ENCODE data around the gene CENPB. TPM values are rescaled to one million over a fixed set of nuclear protein-coding genes. Genes with fewer than 3 reads are reported as not detected.

The CENPB gene
- total and polyA plus RNA-seq, 10 of the 15 experiments (the other 5 are each of a cell fraction or from before 2014, with no cell fraction given) = 0.16 to 71.2 (median 14.0) TPM

- H3K79me2 ChIP-seq (ENCODE audit: control insufficient read depth, insufficient read depth, low read length) = no peaks in the 10 kb centered on the region
- ChIA-PET CTCF (interaction anchor here (0.9 to 1.1 kb wide), 4 partner anchors 8 to 32 kb away, joined by 3 to 7 read pairs (median 3); no protein-coding TSS in a partner anchor), POLR2A (no interaction called here), RAD21 (ENCODE audit: unreplicated experiment) (no interaction called here), SMC1A (ENCODE audit: uncharacterized antibody, unreplicated experiment) (no interaction called here)
- no peaks in the 10 kb centered on the region for H3K9me3 ChIP-seq (replicated peaks; ENCODE audit: control insufficient read depth, insufficient read depth, low read length)
- H3K27ac ChIP-seq (ENCODE audit: control insufficient read depth, insufficient read depth) = no peak overlapping the region
- DNase-seq (ENCODE audit: low read depth, low spot score) (no peak), ATAC-seq (no peak), FAIRE-seq (no peak)
- WGBS (ENCODE audit: insufficient coverage, insufficient replicate concordance, low lambda C conversion rate, missing lambda C conversion rate) = 19% methylated on average over 7 of the region's 7 CpGs
- H4K20me1 ChIP-seq (ENCODE audit: control insufficient read depth, insufficient read depth) = no peaks in the 10 kb centered on the region
- H3K4me3 ChIP-seq = no peak overlapping the region
- no peaks in the 10 kb centered on the region for H3K27me3 ChIP-seq (replicated peaks in 1 of 2; ENCODE audit: control insufficient read depth in 2 of 2, insufficient read depth in 2 of 2, low read length in 1 of 2)
- no peak overlapping the region for H3K4me2 ChIP-seq (ENCODE audit: control insufficient read depth, insufficient read depth)
- no peaks in the 10 kb centered on the region for H3K36me3 ChIP-seq (ENCODE audit: control insufficient read depth in 2 of 2, insufficient read depth in 2 of 2, low read length in 1 of 2)
- intact Hi-C loops (cut with micrococcal nuclease; ENCODE audit: unreplicated experiment) = no loop called here
- TF ChIP-seq RFX5 (IDR thresholded peaks at IDR 0.05; ENCODE audit: low read depth, low read length) = no peak
- TF ChIP-seq SREBF2 (IDR thresholded peaks at IDR 0.05; ENCODE audit: low read length) = no peak
- TF ChIP-seq NRF1 (conservative IDR thresholded peaks at IDR 0.05; ENCODE audit: low read depth, low read length) = no peak
- no peak for TF ChIP-seq SMAD1 (IDR thresholded peaks at IDR 0.05; ENCODE audit: low read depth, partially characterized antibody)
- no peak for TF ChIP-seq BHLHE40 (IDR thresholded peaks at IDR 0.05; ENCODE audit: borderline replicate concordance in 1 of 2, low read depth in 2 of 2, low read length in 1 of 2)
- TF ChIP-seq ZSCAN29 (IDR thresholded peaks at IDR 0.05) = no peak
- TF ChIP-seq MTA3 (IDR thresholded peaks at IDR 0.05; ENCODE audit: borderline replicate concordance, low read length) = no peak
- no peak overlapping the region for H2AFZ ChIP-seq (ENCODE audit: control insufficient read depth, low read depth, low read length)
- H3K4me1 ChIP-seq (ENCODE audit: control insufficient read depth, insufficient read depth, low read length) = no peaks in the 10 kb centered on the region
- no peak overlapping the region for H3K9ac ChIP-seq (ENCODE audit: control insufficient read depth, insufficient read depth, low read length)
- in situ Hi-C loops (cut with MboI) = no loop called here
- no TSS peak for BruUV-seq (replicated peaks)
Measured at GRCh38 chr20:3741836-3742458, 44.6 kb downstream of the CENPB start.
